Suppressor macrophage treated with lipopolysaccharide for 4 hours (primary cell): ENCODE data around the gene CCDC12.

Experiments
- DNase-seq: peaks from one replicate; pipeline ENCODE4 v3.0.0-alpha.2; 2020

Gene CCDC12

DNA sequence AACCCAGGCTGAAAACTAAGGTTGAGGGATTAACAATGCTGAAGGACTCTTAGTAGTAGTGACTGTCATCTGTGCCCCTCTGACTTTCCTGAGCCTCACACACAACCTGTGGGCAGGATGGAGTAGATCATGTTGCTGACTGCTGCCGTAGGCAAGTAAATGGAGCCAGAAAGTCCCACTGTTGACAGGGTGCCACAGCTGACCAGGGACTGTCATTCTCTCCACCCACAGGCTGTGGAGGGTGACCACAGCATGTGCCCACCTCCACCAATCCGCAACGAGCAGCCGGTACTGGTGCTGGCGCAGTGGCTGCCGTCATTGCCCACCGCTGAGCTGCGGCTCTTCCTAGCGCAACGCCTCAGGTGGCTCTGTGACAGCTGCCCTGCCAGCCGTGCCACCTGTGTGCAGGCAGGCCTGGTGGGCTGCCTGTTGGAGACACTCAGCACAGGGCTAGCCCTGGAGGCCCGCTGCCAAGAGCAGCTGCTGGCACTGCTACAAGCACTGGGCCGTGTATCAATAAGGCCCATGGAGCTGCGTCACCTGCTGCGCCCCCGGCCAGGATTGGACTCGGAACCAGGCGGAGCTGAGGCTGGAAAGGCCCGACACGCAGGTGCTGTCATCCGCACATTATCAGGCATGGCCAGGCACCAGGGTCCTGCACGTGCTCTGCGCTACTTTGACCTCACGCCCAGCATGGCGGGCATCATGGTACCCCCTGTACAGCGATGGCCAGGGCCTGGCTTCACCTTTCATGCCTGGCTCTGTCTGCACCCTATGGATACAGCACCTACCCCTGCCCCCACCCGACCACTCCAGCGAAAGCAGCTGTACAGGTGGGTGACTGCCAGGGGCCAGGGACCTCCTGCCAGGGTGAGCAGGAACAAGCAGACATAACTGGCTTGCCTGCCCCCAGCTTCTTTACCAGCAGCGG lies 18.5 kb upstream of the CCDC12 start:
- DNase-seq, result no peak

DNA sequence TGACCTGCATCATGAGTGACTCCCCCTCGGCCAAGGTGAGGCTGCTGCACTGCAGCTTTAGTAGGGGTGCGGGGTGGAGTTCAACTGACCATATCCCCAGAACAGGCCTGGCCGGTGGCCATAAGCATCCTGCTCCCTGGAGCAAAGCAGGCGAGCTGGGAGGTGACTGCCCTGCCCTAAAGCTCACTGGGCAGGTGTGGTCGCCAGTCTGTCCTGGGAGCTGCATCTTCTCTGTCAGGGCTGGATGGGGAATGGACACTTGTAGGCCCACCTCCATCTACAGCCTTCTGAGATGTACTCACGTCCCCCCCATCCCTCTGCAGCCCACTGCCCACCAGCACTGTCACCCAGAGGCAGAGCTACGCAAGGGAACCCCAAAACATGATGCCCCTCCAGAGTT lies 17.4 kb upstream of the CCDC12 start:
- no peak for DNase-seq

DNA sequence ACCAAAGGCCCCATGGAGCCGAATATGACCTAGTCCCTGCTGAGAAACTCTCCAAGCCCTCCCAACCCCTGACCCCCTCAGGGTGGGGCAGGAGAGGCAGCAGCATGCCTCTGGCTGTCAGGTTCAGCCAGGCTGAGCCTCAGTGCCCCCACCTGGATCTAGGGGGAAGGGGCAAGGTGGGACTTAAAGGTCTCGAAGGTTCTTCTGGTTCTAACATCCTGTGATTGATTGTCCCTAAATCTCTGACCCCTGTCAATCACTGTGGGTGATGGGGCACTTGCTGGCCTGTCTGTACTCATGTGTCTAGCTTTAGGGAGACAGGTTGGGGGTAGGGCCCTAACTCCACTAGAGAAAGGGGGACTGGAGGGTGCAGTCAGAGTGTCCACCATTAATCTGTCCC lies 16.7 kb upstream of the CCDC12 start:
- DNase-seq, result no peak

DNA sequence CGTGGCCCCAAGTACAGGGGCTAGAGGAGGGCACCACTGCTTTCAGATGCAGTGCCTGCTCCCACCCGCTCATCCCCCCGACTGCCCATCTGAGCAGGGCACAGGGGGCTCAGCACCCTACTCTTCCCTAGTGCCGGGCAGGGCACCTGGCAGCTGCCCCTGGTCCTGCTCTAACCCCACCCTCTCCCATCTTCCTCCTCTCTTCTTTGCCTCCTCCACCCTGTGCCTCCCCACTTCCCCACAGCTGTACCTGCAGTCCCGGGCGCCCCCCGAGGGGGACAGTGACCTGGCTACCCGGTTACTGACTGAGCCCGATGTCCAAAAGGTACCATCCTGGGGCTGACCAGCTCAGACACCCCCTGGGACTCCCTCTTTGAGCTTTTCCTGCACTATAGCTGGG lies 15.7 kb upstream of the CCDC12 start:
- DNase-seq, result no peak

DNA sequence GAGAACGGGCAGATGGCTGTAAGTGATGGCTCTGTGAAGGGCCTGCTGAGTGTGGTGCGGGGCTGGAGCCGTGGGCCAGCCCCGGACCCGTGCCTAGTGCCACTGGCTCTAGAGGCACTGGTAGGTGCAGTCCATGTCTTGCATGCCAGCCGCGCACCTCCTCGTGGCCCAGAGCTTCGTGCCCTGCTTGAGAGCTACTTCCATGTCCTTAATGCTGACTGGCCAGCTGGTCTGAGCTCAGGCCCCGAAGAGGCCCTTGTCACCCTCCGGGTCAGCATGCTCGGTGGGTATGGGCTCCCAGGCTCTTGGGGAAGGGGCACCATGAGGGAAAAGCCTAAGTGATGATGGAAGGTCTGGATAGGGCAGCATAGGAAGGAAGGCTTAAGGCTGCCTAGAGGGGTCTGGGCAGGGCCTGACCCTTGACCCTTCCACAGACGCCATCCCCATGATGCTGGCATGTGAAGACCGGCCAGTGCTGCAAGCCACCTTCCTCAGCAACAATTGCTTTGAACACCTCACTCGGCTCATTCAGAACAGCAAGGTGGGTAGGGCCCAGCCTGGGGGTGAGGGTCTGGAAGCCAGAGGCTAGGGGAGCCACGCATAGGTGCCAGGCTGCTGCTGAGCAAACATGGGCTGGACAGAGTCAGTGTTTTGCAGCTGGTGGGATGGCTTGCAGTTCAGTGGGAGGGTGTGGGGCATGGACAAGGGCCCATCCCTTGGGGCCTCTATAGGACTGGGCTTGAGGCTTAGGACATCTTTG lies 15.0 kb upstream of the CCDC12 start:
- DNase-seq, result no peak

DNA sequence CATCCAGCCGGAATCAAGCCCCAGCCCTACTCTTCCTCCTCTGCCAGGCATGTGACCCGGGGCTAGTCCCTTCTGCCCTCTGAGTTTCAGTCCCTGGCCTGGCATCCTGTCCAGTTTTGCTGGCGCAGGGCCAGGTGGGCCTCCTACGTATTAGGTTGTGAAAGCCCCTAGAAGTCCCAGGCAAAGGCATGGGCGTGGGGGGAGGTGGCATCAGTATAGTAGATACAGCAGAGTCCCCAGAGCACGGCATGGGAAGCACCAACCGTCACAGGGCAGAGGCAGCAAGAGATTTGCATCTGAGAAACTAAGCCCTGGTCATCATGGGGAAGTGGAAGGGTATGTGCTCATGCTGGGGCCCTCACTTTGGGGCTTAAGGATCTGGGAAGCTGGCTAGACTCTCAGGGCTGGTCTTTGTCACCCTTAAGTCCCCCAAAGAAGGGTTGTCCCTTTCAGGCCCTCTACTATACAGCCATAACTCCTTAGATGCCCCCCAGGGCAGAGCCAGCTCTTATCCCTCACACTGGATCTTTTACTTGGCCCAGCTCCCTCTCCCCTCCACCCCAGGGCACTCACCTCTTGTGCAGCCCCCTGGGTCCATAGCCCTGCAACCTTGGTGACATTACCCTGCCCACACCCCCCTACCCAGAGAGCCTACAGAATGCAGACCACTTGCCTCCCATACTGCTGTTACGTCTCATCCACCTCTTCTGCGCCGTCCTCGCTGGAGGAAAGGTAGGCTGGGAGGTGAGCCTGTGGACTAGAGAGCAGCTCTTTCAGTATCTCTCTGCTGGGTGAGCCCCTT lies 14.2 kb upstream of the CCDC12 start:
- peak; percentile 99 for DNase-seq

DNA sequence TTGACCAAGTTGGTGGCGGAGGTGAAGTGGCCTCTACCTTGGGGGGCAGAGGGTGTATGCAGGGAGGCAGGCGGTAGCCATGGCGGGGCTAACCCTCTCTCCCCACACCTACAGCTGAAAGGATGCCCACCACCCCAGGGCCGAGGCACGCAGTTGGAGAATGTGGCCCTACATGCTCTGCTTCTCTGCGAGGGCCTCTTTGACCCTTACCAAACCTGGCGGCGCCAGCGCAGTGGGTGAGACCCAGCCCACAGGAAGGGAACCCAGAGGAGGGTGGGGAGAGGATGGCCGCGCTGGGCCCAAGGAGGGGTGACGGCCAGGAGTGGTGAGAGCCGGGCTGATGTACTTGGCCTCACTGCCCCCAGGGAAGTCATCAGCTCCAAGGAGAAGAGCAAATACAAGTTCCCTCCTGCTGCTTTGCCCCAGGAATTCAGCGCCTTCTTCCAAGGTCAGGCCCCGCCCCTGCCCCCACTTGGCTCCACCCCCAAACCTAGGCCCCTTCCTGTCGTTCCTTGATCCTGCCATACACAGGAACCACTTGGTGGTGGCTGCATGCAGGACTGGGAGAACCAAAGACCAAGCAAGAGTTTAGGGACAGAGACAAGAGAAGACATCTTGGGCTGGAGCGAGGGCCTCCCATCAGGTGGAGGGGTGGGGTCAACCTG lies 12.7 kb upstream of the CCDC12 start:
- DNase-seq, result peak; percentile 22

DNA sequence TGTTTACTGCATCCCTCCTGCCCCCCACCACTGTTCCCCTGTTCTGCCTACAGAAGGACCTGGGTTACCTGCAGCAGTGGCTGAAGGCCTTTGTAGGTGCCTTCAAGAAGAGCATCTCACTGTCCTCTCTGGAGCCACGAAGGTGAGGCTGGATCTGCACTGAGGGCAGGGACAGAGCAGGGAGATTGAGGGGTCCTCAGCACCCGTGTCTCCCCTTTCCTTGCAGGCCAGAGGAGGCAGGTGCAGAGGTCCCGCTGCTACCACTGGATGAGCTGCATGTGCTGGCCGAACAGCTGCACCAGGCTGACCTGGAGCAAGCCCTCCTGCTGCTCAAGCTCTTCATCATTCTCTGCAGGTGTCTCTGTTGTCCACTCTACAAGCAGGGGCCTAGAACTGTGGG lies 12.1 kb upstream of the CCDC12 start:
- DNase-seq, result no peak

DNA sequence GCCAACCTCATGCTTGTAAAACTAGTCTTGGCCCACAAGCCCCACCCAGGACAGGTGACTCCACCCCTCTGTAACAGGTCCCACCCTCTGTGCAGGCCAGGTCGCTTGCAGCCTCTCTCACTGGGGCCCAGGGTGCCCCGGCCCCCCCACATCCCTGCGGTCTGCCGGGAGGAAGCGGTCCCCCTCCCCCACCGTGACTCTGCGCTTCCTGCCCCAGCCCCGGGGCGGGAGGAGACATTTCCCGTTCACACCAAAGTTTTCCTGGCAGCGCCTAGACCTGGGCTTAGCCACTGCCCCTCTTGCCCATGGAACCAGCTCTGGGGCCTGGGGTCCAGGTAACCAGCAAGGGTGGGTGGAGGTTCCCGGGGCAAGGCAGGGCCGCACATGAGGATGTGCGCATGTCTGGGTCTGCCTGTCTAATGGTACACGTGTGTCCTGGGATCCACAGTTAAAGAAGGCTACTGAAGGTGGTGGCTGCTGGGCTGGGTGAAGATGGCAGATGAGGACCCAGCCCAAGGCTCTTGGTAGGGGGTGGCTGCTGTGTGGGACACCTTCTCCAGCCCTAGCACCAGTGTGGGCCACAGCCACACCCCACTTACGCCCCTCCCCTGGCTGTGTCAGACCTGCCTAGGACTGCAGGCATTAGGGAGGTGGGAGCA lies 11.3 kb upstream of the CCDC12 start:
- DNase-seq, result peak; percentile 69

DNA sequence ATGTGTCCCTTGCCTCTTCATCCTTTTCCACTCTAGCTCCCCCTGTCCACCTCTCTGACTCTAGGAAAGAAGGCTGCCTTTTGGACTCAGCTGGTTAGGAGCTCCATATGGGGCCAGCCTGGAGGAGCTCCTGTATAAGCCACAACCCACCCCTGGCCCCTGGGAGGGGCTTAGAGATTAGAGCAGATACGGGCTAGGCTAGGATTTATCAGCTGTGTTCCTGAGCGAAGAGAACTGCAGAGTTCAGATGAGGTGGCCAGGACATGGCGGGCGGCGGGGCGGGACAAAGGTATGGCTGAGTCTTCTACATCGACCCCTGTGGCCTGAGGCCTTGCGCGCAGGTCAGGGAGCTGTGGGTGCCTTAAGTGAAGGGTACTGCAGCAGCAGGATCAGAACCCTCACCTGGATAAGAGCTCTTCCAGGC lies 10.8 kb upstream of the CCDC12 start:
- no peak for DNase-seq

DNA sequence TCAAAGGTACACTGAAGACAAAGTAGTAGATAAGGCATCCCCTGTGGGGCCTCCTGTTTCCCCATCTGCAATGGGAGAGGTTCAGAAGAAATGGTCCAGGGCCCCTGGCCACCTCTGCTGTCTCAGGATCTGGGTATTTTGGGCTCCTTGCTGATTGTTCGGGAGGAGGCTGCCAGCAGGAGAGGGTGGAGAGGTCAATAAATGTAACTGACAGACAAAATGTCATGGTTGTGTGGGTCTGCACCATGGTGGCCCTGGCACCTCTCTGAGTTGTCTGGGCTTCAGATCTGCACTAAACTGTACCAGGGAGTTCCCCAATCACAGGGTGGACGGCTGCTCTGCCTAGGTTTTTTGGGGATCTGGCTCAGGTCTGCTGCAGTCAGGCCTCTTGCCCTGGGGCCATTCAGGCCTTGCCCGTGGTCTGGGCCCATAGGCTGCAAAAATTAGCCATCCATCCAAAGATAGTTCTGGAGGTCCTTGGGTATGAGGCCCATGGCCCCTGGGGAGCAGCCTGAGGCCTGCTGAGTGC lies 10.3 kb upstream of the CCDC12 start:
- DNase-seq, result no peak

DNA sequence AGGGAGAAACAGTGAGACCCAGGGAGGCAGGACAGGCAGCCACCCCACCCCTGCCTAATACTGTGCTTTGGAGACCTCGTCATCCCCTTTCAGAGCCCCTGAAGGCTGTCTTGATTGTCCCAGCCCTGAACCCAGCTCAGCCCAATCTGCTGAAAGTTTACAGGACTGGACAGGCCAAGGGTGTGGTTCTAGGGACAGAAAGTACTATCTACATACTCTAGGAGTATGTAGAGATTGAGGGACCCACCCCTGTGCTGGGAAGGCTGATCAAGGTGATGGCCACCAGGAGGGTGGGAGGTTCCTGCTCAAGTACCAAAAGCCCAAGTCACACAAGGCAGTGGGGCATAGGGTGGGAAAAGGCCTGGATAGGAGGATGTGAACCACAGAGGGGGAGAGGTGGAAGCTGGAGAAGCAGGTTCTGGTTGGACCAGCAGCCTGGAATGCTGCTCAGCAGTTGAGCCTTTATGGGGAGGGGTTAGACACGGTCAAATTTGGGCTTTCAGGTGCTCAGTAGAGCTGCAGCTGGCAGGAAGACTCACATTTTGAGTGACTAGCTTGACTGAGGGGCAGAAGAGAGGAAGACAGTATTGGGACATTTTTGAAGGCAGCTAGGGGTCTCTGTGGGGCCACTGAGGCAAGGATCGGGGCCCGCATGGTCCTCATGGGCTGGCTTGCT lies 9.6 kb upstream of the CCDC12 start:
- no peak for DNase-seq

DNA sequence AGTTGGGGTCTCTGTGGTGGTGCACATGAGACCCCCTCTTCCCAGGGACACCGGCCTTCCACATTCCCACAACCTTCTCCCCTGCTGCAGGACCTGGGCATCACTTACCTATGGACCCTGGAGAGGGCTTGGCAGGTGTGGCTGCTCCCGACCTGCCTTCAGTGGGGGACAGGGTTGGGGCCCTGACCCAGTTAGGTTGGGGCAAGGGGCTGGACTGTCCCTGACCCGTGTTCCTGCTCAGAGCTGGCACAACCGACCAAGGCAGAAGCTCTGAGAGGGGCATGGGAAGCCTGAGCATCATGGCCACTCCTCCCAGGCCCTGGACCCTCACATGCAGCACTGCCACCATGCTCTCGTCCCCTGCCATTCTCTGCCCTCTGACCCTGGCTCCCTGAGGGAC lies 9.0 kb upstream of the CCDC12 start:
- DNase-seq, result no peak

DNA sequence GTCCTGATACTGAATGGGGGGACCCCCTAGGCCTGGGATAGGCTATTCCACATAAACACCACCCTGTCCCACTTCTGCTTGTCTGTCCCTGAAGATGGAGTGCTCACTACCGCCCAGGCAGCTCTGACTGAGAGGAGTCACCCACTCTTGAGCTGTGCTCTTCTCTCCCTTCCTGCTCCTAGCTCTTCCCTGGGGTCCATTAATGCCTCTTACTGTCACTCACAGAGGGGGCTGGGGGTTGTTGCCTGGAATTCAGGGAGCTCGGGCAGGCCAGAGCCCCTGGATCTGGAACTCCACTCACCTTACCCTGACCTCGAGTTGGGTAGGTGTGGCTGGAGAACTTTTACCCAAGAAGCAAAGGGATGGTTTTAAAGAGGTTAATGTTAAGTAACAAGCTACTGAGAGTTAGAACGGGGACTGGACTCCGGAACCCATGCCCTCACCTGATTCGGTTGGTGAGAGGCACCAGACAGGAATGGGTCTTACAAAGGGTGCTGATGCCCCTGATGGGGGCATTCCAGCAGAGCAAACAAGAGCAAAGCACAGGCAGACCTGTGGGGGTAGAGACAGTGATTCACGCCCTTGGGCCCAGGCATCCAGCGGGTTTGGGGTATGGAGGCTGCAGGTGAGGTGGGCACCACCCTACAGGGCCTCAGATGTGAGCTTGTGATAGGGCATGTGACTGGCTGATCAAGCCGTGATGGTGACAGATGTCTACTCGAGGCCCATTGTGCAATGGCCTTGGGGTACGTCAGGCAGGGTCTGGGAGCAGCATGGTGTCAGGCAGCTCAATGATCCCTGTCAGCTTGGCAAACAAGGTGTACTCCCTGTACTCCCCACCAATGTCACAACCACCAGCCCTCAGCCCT lies 8.3 kb upstream of the CCDC12 start:
- no peak for DNase-seq

DNA sequence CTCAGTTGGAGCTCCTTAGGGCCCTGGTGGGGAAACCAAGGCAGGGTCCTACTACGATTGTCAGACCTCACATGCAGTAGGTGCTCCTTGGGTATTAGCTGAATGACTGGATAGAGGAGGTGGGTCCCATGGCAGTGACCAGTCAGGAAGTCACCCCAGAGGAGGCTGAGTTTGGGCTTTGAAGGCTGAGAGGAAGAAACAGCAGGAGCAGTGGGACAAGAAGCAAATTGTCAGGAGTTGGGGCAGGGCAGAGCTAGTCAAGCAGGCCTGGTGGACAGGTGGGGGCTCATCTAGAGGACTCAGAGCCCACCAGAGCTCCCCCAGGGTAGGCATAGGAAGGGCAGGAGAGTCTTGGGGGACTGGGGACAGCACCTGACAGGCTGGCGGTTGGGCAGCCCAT lies 6.0 kb upstream of the CCDC12 start:
- no peak for DNase-seq

DNA sequence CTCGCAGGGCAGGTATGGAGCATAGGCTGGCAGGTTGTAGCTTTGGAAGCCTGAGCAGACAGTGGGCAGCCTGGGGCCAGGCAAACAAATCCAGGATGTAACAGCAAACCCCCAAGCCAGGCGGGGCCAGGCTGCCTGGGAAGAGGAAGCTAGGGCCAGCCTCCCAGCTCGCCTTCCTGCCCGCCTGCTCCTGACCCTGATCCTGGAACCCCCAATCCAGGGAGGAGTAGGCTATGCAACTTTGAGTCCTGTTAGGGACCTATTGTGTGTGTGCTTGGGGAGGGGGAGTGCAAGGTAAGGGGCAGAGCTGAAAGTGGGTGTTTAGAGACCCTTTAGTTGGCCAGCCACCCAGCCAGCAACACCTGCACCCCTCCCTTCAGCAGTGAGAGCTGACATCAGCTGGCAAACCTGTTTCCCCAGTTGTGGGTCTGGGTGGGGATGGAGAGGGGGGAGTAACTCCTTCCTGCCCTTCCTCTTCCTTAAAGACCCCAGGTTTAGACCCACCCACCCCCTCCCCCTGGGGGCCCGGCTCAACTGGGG lies 5.5 kb upstream of the CCDC12 start:
- DNase-seq, result peak; percentile 56

DNA sequence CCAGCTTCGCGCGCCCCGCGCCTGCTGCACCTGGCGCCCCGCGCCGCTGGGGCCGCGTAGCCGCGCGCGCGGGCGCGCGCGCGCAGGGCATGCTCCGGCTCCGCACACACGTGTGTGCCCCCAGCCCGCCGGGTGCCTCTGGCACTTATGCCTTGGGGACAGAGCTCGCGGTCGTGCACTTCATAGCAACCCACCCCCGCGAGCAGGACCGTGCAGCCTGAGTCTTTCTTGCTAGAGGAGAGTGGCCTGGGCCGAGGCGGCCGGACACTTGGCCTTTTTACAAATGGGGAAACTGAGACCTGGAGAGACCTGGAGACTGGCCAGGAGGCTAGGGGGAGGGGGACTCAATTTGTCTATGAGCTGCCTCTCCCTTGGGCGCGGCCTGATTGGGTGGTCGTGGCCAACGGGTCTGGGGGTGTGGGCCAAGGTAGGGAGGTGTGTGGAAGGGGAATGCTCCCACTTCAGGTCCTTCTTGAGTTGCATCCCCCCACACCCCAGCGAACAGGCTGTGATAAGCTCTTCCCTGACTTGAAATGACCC lies 3.5 kb upstream of the CCDC12 start:
- no peak for DNase-seq

DNA sequence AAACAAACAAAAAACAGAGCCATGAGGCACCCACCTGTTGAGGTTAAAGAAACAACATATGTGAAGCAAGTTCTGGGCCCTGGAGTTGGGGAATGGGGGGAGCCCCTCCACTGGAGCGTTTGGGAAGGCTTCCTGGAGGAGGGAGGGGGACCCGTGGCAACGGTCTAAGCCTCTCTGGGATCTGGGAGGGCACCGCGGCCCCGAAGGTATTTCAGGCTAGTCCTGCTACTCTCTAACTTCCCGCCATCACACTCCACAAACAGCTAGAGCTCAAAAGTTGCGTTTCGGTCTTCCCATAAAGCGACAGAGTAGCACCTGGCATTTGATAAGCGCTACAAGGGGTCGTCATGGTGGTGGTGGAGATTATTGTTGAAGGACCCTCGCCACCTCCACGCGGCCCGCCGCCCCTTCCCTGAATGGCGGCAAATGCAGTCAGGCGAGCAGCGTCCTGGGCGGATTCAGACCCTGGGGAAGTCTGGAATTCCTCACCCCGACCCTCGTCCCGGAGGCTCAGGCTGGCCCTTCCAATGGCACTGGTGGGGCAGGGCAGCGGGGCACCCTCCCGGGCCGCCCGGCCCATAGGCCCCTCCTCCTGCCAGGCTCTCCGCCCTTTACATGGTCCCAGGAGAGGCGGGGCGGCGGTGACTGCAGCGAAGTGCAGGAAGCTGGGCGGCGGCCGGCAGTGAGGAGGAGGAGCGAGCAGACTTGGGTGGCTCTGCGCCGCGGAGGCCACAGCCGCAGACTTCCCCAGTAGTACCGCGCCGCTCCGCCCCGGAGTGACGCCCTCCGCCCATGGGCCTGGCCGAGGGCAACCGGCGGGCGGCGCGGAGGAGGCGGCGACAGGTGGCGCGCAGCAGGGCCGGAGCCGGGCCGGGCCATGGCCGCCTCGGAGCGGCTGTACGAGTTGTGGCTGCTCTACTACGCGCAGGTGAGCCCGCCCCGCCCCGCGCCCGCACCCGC lies 2.7 kb upstream of the CCDC12 start, which contains the start of gene NBEAL2:
Gene NBEAL2 (plus strand): TSS at position 682 of the 960 bp plus-strand sequence. CDS start 196 bp downstream, at position 878.
- DNase-seq, result peak; percentile 98
